Thymus (tissue), 11 donors: Measurements from ENCODE around the gene CYB5D1. TPM values are rescaled to one million over a fixed set of nuclear protein-coding genes. Genes with fewer than 3 reads are reported as not detected.

Experiments used
- DNase-seq, 9 donors: peaks; one replicate each; pipeline ENCODE4 v3.0.0-alpha.2; 2013; ENCODE audit warnings: low spot score in 9 of 9, low read depth in 6 of 9, missing footprints in 1 of 9
- H3K27ac ChIP-seq, 2 donors: one replicate each; pipeline ENCODE4 v1.5.1; 2013; ENCODE audit warnings: control low read depth in 1 of 2, low read depth in 1 of 2, low read length in 1 of 2, mild to moderate bottlenecking in 1 of 2, moderate library complexity in 1 of 2
- H3K27me3 ChIP-seq, 2 donors: one replicate each; pipeline ENCODE4 v1.5.1; 2013; ENCODE audit warnings: low read length in 1 of 2; ENCODE audit not compliant: control insufficient read depth in 2 of 2, insufficient read depth in 1 of 2
- H3K36me3 ChIP-seq, 2 donors: one replicate each; pipeline ENCODE4 v1.5.1; 2013; ENCODE audit warnings: low read length in 1 of 2, mild to moderate bottlenecking in 1 of 2, moderate library complexity in 1 of 2; ENCODE audit not compliant: control insufficient read depth in 2 of 2, insufficient read depth in 2 of 2
- H3K4me1 ChIP-seq, 2 donors: one replicate each; pipeline ENCODE4 v1.5.1; 2013; ENCODE audit warnings: low read length in 2 of 2; ENCODE audit not compliant: control insufficient read depth in 2 of 2, insufficient read depth in 2 of 2
- H3K4me3 ChIP-seq, 2 donors: one replicate each; pipeline ENCODE4 v1.5.1; 2013; ENCODE audit warnings: low read length in 2 of 2, control low read depth in 1 of 2, mild to moderate bottlenecking in 1 of 2
- H3K9me3 ChIP-seq, 2 donors: one replicate each; pipeline ENCODE4 v1.5.1; 2013; ENCODE audit warnings: low read length in 1 of 2, mild to moderate bottlenecking in 1 of 2; ENCODE audit not compliant: control insufficient read depth in 2 of 2, insufficient read depth in 1 of 2
- WGBS: extraction: QIAGEN DNeasy Blood & Tissue Kit; methylation state at CpG from one replicate; pipeline ENCODE4 v1.1.7; 2013; 5-methylcytosine and 5-hydroxymethylcytosine counted together
- polyA plus RNA-seq: library from polyadenylated mRNA; stranded (reverse); fragments of 200-250 nt; gene quantifications from one replicate; pipeline ENCODE4 v1.2.3, GENCODE V29; 2013
- total RNA-seq: library from RNA; stranded (reverse); fragments of 120-200 nt; gene quantifications from one replicate; pipeline ENCODE4 v1.2.4, GENCODE V29; 2013
- donor health status: healthy.

Gene CYB5D1
- total and polyA plus RNA-seq, 2 donors, result 6.0 to 8.2 TPM

- WGBS, result 2% methylated on average over 8 of the region's 8 CpGs
Measured at GRCh38 chr17:7887038-7887481, 29.3 kb downstream of the CYB5D1 start.

GRCh38 chr17:7887482-7888183 is 29.8 kb downstream of the CYB5D1 start:
- H3K4me1 ChIP-seq, result peaks cover 21 to 52% of the 10 kb centered on the region in 2 donors
- WGBS, result under 1% methylated on average over 35 of the region's 35 CpGs
- peak overlapping the region; percentile 95 to 96 for H3K27ac ChIP-seq
- peaks cover 0 to 6% of the 10 kb centered on the region in 2 donors for H3K9me3 ChIP-seq
- no peaks in the 10 kb centered on the region for H3K27me3 ChIP-seq
- peak in 8 of 9 donors; percentile 80 to 94 (median 88) for DNase-seq
- peak overlapping the region; percentile 82 to 87 for H3K4me3 ChIP-seq
- peaks cover 22 to 33% of the 10 kb centered on the region in 2 donors for H3K36me3 ChIP-seq

More at GRCh38 chr17:7887038-7887481, 29.3 kb downstream of the CYB5D1 start:
- H3K36me3 ChIP-seq, result peaks cover 21 to 31% of the 10 kb centered on the region in 2 donors
- peaks cover 0 to 6% of the 10 kb centered on the region in 2 donors for H3K9me3 ChIP-seq
- H3K4me3 ChIP-seq, result peak overlapping the region; percentile 82 to 87
- no peaks in the 10 kb centered on the region for H3K27me3 ChIP-seq
- H3K4me1 ChIP-seq, result peaks cover 26 to 57% of the 10 kb centered on the region in 2 donors
- peak in 1 of 9 donors; percentile 84 for DNase-seq
- peak overlapping the region; percentile 95 to 96 for H3K27ac ChIP-seq

GRCh38 chr17:7888184-7888920 is 30.5 kb downstream of the CYB5D1 start, which contains the start of gene CHD3:
CHD3 (plus strand) TSS chr17:7888789; CDS start chr17:7889001, 212 bp downstream.
- Histone ChIP-seq H3K4me3 (peak within 1 kb of the TSS; percentile 82 to 87), H3K9me3 (peaks cover 0 to 6% of the 10 kb centered on the region in 2 donors), H3K36me3 (peaks cover 25 to 40% of the 10 kb centered on the region in 2 donors), H3K27me3 (no peaks in the 10 kb centered on the region), H3K4me1 (peaks cover 17 to 46% of the 10 kb centered on the region in 2 donors), H3K27ac (peak within 1 kb of the TSS; percentile 95 to 96)
- peak in 2 of 9 donors; percentile 33 to 46 for DNase-seq
- WGBS, result 48% methylated on average over 18 of the region's 18 CpGs

GRCh38 chr17:7889166-7889955 is 31.6 kb downstream of the CYB5D1 start:
- peaks cover 14 to 41% of the 10 kb centered on the region in 2 donors for H3K4me1 ChIP-seq
- DNase-seq, result peak in 1 of 9 donors; percentile 10
- no peaks in the 10 kb centered on the region for H3K27me3 ChIP-seq
- peaks cover 36 to 50% of the 10 kb centered on the region in 2 donors for H3K36me3 ChIP-seq
- H3K4me3 ChIP-seq, result no peak overlapping the region
- peaks cover 0 to 6% of the 10 kb centered on the region in 2 donors for H3K9me3 ChIP-seq
- 80% methylated on average over 11 of the region's 11 CpGs for WGBS
- H3K27ac ChIP-seq, result peak overlapping the region; percentile 73 to 96

GRCh38 chr17:7893187-7893880 is 35.5 kb downstream of the CYB5D1 start:
- WGBS, result over 99% methylated on average over 15 of the region's 15 CpGs
- H3K4me3 ChIP-seq, result no peak overlapping the region
- DNase-seq, result no peak
- no peaks in the 10 kb centered on the region for H3K9me3 ChIP-seq
- no peak overlapping the region for H3K27ac ChIP-seq
- peaks cover 6 to 17% of the 10 kb centered on the region in 2 donors for H3K4me1 ChIP-seq
- H3K27me3 ChIP-seq, result no peaks in the 10 kb centered on the region
- H3K36me3 ChIP-seq, result peaks cover 69 to 85% of the 10 kb centered on the region in 2 donors

GRCh38 chr17:7894226-7894625 is 36.4 kb downstream of the CYB5D1 start:
- H3K4me1 ChIP-seq, result peaks cover 0 to 9% of the 10 kb centered on the region in 2 donors
- no peak overlapping the region for H3K27ac ChIP-seq
- H3K4me3 ChIP-seq, result no peak overlapping the region
- H3K27me3 ChIP-seq, result no peaks in the 10 kb centered on the region
- 99% methylated on average over 9 of the region's 9 CpGs for WGBS
- H3K9me3 ChIP-seq, result no peaks in the 10 kb centered on the region
- peaks cover 77 to 88% of the 10 kb centered on the region in 2 donors for H3K36me3 ChIP-seq
- DNase-seq, result no peak

- no peak overlapping the region for H3K27ac ChIP-seq
- no peaks in the 10 kb centered on the region for H3K9me3 ChIP-seq
- H3K4me3 ChIP-seq, result no peak overlapping the region
- H3K4me1 ChIP-seq, result peaks cover 0 to 3% of the 10 kb centered on the region in 2 donors
- DNase-seq, result no peak
- H3K27me3 ChIP-seq, result no peaks in the 10 kb centered on the region
- H3K36me3 ChIP-seq, result peaks cover 80 to 88% of the 10 kb centered on the region in 2 donors
- 99% methylated on average over 8 of the region's 8 CpGs for WGBS
Measured at GRCh38 chr17:7894866-7895265, 37.1 kb downstream of the CYB5D1 start.

- Histone ChIP-seq H3K9me3 (no peaks in the 10 kb centered on the region), H3K4me3 (no peak overlapping the region), H3K36me3 (peaks cover 83 to 90% of the 10 kb centered on the region in 2 donors), H3K4me1 (no peaks in the 10 kb centered on the region), H3K27me3 (no peaks in the 10 kb centered on the region), H3K27ac (no peak overlapping the region)
- no peak for DNase-seq
- 97% methylated on average over 13 of the region's 13 CpGs for WGBS
Measured at GRCh38 chr17:7897090-7897489, 39.3 kb downstream of the CYB5D1 start.
